GM12801 (cell line): ENCODE measurements around the gene DBNDD1.

Source experiments
- TF ChIP-seq, protein P1 (sequence below): IDR thresholded peaks from one replicate; pipeline ENCODE4 v1.5.1; 2011; ENCODE audit warnings: control low read depth; ENCODE audit not compliant: insufficient read length; ENCODE audit errors: extremely low read depth

Gene DBNDD1

DNA sequence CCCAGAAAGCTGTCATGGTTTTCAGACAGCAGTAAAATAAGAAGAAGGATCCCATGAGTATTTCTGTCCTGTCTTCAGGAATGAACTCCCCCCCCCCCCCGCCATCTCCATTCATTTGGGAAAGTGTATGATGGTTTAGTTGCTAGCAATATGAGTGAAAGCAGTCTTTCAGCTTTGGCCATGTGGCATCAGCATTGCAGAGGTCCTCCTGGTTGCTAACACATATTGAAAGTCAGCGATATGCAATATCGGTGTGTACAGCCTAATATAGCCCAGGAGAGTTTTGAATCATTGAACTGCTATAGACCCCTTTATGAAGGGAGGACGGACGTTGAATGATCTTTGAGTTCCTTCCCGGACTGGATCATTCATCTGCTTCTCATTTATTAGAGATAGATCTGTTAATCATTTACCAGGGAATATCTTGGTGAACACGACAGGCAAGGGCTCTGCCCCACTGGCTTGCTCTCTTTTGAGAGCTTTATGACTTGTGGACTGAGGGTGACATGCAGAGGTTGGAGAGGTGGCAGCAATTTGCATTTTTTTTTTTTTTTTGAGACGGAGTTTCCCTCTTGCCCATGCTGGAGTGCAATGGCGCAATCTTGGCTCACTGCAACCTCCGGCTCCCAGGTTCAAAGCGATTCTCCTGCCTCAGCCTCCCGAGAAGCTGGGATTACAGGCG is 45.5 kb downstream of the DBNDD1 start:
- TF ChIP-seq, protein P1, sequence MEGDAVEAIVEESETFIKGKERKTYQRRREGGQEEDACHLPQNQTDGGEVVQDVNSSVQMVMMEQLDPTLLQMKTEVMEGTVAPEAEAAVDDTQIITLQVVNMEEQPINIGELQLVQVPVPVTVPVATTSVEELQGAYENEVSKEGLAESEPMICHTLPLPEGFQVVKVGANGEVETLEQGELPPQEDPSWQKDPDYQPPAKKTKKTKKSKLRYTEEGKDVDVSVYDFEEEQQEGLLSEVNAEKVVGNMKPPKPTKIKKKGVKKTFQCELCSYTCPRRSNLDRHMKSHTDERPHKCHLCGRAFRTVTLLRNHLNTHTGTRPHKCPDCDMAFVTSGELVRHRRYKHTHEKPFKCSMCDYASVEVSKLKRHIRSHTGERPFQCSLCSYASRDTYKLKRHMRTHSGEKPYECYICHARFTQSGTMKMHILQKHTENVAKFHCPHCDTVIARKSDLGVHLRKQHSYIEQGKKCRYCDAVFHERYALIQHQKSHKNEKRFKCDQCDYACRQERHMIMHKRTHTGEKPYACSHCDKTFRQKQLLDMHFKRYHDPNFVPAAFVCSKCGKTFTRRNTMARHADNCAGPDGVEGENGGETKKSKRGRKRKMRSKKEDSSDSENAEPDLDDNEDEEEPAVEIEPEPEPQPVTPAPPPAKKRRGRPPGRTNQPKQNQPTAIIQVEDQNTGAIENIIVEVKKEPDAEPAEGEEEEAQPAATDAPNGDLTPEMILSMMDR, result no peak

DNA sequence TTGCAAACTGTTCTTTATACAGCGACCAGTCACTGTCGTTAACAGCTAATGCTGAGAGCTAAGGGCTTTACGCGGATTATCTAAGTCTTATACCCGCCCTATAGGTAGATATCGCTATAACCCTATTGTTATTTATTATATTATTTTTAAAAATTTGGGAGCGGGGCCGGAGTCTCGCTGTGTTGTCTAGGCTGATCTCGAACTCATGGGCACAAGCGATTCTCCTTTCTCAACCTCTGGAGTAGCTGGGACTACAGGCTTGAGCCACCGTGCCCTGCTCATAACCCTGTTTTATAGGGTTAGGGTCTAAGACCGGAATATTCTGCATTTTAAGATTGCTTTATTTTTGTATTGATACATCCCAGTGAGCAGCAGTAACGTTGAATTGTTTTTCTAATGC is 46.0 kb downstream of the DBNDD1 start:
- TF ChIP-seq, protein P1, result no peak

DNA sequence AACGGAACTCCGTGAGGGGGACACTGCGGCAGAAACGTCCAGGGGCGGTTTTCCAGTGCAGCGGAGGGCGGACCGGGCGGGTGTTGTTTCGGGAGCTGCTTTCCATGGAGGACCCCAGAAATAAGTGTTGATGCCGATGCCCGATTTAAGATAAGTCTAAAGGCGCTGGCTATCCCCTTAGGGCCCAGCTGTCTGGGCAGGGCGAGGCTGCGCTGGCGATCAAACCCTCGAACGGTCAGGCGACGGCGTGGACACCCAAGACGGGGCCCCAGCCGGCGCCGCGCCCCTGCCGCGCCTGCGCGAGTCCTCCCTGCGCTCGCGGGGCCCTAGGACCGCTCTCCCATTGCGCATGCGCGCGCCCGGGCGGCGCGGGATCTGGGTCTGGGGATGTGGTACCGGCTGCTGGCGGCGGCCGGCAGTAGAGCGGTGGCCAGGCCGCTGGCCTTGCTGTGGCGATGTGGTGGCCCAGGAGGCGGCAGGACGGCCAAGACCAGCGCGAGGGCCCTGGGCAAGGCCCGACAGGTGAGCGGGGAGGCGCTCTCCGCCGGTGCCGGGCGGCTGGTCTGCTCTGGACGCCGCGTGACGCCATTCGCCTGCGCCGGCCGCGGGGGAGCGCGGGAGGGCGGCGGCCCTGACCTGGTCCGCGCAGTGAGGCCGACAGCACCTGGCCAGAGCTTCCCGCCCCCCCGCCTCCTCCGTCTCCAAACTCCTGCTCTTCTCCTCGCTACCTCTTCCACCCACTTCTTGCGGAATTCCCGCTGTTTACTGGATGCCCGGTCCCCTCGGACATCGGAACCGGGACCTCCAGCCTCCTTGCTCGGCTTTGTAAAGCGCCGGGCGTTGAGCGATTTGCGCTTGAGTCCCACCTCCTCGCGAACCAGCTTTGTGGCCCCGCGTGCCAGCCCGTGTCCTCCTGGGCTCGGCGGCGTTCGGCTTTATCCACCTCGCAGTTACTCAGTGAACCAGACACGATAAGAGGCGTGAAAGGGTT is 46.7 kb downstream of the DBNDD1 start:
- TF ChIP-seq, protein P1, result no peak

DNA sequence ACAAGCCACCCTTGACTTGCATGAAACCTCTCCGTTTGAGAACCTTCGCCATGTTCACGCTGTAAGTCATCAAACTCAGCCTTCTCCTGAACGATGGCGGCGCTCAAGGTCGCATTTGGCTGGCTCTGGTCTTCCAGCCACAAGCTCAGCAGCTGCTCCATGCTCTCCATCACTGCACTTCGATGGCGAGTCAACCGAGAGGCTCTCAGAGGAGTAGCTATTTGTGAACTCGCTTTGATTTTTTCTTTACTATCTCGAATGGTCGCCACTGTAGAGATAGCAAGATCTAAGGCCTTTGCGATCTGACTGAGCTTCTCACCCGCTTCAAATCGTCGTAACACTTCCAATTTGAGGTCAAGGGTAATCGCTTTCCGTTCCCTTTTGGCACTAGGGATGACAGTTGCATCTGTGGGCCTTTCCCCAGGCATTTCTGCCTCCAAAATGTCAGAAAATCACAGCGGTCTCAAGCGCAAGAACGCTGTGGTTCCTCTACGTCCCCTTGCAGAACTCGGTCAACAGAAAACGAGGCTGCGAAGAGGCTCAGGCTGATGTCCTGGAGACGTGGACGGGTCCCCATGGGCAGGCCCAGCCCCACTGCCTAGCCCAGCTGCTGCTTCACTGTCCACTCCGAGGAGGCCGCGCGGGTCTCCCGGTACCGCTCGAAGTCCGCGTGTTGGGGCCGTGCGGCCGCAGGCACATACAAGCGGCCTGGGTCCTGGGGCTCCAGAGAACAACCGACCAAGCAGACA is 47.6 kb downstream of the DBNDD1 start:
- TF ChIP-seq, protein P1, result no peak

DNA sequence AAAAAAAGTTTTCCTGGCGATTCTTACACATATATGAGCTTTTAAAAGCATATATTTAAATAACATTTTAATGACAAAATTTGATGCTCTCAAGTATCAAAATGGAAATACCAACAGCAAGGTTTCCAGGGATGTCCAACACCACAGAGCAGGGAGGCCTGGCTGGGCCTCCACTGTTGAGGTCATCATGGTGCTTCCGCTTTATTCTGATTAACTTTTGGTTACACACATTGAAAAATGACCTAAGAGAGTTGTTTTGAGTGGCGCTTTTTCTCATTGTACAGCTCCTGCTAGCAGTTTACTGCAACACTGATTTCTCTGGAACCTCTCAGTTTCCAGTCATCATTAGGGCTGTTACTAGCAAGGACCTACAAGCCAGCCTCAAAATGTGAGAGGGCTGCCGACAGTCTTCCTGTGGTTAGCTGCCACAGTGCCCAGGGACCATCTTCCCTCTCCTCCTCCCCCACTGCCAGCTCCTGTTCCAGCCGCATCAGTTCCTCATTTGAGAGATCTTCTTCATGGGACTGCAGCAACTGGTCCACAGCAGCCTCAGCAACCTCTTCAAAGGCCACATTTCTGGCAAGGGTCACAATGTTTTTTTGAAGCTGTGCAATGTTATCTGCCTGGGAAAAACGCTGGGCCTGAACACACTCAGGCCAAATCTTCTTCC is 49.4 kb downstream of the DBNDD1 start:
- TF ChIP-seq, protein P1, result no peak

DNA sequence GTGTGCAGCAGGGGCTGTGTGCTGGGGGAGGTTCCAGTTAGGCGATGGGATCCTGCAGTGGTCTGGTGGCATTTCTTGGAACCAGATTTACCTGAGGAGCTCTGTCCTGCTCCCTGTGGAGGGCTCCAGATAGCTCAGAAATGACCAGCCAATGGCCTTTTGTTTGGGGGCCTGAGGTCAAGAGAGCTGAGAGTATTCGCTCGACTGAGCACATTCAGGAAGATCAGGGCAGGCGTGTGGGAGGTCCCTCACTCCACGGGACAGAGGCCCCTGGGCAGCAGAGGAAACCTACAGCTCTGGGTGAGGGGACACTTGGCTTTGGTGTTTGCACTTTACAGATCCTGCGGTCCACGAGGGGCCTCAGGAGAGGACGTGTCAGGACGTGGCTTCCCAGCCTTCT is 52.5 kb downstream of the DBNDD1 start:
- TF ChIP-seq, protein P1, result no peak
